Loucy (cell line): ENCODE results near the gene WDR87.

Experiments
- EZH2phosphoT487 ChIP-seq: fragments of 200-600 bp; IDR thresholded peaks from 2 replicates; pipeline ENCODE4 v1.6.1; 2018; ENCODE audit warnings: antibody characterized with exemption, mild to moderate bottlenecking, moderate library complexity, borderline replicate concordance
- TF ChIP-seq, protein P1 (sequence below): fragments of 200-600 bp; sonication (generic); conservative IDR thresholded peaks from 2 replicates; pipeline ENCODE4 v1.5.1; 2014; ENCODE audit warnings: mild to moderate bottlenecking, antibody characterized with exemption, low read length

DNA sequence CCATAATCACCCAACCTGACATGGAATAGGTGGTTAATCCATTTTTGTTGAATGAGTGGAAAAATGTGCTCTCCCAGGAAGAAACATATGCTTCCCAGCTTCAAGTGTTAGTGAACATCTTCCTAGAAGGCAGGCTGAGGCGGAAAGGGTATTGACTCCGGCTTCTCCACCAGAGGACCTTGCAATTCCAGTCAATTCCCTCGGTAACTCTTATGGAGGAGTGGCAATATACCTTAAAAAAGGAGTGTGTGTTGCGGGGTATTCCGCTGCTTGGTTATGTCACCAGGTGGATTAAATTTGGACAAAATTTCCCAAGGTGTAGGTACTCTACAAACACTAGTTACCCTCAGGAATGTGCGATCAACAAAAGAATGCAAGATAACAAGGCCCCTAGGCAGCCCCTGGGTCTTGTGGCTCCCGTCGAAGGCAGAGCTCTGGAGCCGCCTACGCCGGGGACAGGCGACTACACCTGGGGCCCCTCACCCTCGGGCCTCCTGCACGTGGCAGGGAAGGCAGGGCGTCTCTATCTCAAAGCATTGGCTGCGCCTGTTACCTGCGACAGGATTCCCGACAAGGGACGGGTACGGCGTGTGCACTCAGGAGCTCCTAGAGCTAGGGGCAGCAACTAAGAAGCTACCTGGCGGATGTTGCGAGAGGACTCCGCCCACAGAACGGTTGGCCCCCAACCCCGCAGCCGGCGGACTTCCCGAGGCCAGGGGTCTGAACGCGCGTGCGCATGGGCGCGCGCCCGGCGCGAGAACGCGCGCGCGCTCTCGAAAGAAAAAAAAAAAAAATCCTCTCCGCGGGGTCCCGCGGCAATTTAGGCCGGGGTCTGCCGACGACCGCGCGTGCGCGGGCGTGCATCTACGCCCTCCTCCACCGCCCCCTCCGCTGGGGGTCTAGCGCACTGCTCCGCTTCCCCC lies at the start of gene WDR87:
- TF ChIP-seq, protein P1, sequence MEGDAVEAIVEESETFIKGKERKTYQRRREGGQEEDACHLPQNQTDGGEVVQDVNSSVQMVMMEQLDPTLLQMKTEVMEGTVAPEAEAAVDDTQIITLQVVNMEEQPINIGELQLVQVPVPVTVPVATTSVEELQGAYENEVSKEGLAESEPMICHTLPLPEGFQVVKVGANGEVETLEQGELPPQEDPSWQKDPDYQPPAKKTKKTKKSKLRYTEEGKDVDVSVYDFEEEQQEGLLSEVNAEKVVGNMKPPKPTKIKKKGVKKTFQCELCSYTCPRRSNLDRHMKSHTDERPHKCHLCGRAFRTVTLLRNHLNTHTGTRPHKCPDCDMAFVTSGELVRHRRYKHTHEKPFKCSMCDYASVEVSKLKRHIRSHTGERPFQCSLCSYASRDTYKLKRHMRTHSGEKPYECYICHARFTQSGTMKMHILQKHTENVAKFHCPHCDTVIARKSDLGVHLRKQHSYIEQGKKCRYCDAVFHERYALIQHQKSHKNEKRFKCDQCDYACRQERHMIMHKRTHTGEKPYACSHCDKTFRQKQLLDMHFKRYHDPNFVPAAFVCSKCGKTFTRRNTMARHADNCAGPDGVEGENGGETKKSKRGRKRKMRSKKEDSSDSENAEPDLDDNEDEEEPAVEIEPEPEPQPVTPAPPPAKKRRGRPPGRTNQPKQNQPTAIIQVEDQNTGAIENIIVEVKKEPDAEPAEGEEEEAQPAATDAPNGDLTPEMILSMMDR = peak; percentile 15; the same call in 1 of the 2 replicates
- no peak for TF ChIP-seq EZH2phosphoT487
